PC-3 (cell line): ENCODE data around the gene DIRAS1. TPM values are rescaled to one million over a fixed set of nuclear protein-coding genes. Genes with fewer than 3 reads are reported as not detected.

Source experiments
- ATAC-seq: fragments of 200-7000 bp; cut with Tn5 transposase; 2 replicates; pipeline ENCODE4 v1.9.1; 2020; ENCODE audit warnings: mild to moderate bottlenecking, moderate library complexity
- BruUV-seq: library from RNA; stranded (reverse); fragments of 400-500 nt; replicated peaks from 2 replicates; lab custom pipeline; 2021; lab: Mats Ljungman, UMichigan
- CTCF ChIA-PET: fragments of 300-600 bp; sonication (Branson Sonifier 250); formaldehyde crosslinking; loops from one replicate; lab custom pipeline; 2022; ENCODE audit warnings: antibody characterized with exemption; lab: Charles Lee
- POLR2A ChIA-PET: fragments of 300-600 bp; sonication (Branson Sonifier 250); formaldehyde crosslinking; loops from one replicate; lab custom pipeline; 2022; ENCODE audit warnings: antibody characterized with exemption; ENCODE audit not compliant: unreplicated experiment; lab: Charles Lee
- DNase-seq: peaks from one replicate; pipeline ENCODE4 v3.0.0-alpha.2; 2015
- H2AFZ ChIP-seq: fragments of 300-600 bp; sonication (generic); 2 replicates; pipeline ENCODE4 v1.6.0; 2016; ENCODE audit warnings: antibody characterized with exemption, low read length
- H3F3A ChIP-seq: fragments of 300-600 bp; sonication (generic); one replicate; pipeline ENCODE4 v1.6.0; 2017; ENCODE audit warnings: antibody characterized with exemption, low read length, control low read depth, mild to moderate bottlenecking; ENCODE audit not compliant: unreplicated experiment
- H3K27ac ChIP-seq: fragments of 300-600 bp; sonication (generic); 2 replicates; pipeline ENCODE4 v1.5.1; 2016; ENCODE audit warnings: mild to moderate bottlenecking, low read length
- H3K27me3 ChIP-seq: fragments of 300-600 bp; sonication (generic); 2 replicates; pipeline ENCODE4 v1.6.1; 2016; ENCODE audit warnings: low read length, mixed read lengths
- H3K36me3 ChIP-seq: fragments of 300-600 bp; sonication (generic); 2 replicates; pipeline ENCODE4 v1.6.1; 2016; ENCODE audit warnings: low read depth, mixed run types, low read length, mixed read lengths
- H3K4me1 ChIP-seq: fragments of 300-600 bp; sonication (generic); 2 replicates; pipeline ENCODE4 v1.5.1; 2016; ENCODE audit warnings: low read length; ENCODE audit not compliant: insufficient read depth
- H3K4me2 ChIP-seq: fragments of 300-600 bp; sonication (generic); 2 replicates; pipeline ENCODE4 v1.6.0; 2016; ENCODE audit warnings: low read length
- H3K4me3 ChIP-seq: fragments of 300-600 bp; sonication (generic); 2 replicates; pipeline ENCODE4 v1.5.1; 2016; ENCODE audit warnings: mild to moderate bottlenecking, low read length, mixed read lengths
- H3K79me2 ChIP-seq: fragments of 300-600 bp; sonication (generic); 2 replicates; pipeline ENCODE4 v1.6.1; 2017; ENCODE audit warnings: low read length, mixed read lengths
- H3K9ac ChIP-seq: fragments of 300-600 bp; sonication (generic); 2 replicates; pipeline ENCODE4 v1.6.0; 2016; ENCODE audit warnings: mild to moderate bottlenecking, low read length
- H3K9me2 ChIP-seq: fragments of 300-600 bp; sonication (generic); replicated peaks from 2 replicates; pipeline ENCODE4 v1.6.1; 2016; ENCODE audit warnings: mixed run types, low read length, mixed read lengths
- H3K9me3 ChIP-seq: fragments of 300-600 bp; sonication (generic); 2 replicates; pipeline ENCODE4 v1.6.1; 2016; ENCODE audit warnings: low read length, mixed read lengths
- H4K20me1 ChIP-seq: fragments of 300-600 bp; sonication (generic); 2 replicates; pipeline ENCODE4 v1.6.1; 2016; ENCODE audit warnings: low read length, mixed read lengths
- EZH2 ChIP-seq: fragments of 300-600 bp; sonication (generic); IDR thresholded peaks from one replicate; pipeline ENCODE4 v1.6.1; 2017; ENCODE audit warnings: antibody characterized with exemption, mild to moderate bottlenecking, low read length; ENCODE audit not compliant: unreplicated experiment
- EZH2phosphoT487 ChIP-seq: fragments of 300-600 bp; sonication (generic); IDR thresholded peaks from 2 replicates; pipeline ENCODE4 v1.6.1; 2018; ENCODE audit warnings: mild to moderate bottlenecking, antibody characterized with exemption, low read length, borderline replicate concordance
- intact Hi-C: fragments of 100-400 bp; cut with micrococcal nuclease; formaldehyde crosslinking; loops from 2 replicates; pipeline ENCODE4 v1.9.0; 2023
- total RNA-seq: library from RNA; depleted of rRNA; stranded (reverse); fragments of >200 nt; gene quantifications from 2 replicates; pipeline ENCODE4 v1.2.3, GENCODE V29; 2014
- TF ChIP-seq, protein P1 (sequence below): fragments of 300-600 bp; sonication (generic); conservative IDR thresholded peaks from 2 replicates; pipeline ENCODE4 v1.5.1; 2017; ENCODE audit warnings: antibody characterized with exemption, low read depth, mild to moderate bottlenecking, low read length

DIRAS1 gene
- total RNA-seq, 1 experiment from 2014 or later, result 2.0 TPM

DNA sequence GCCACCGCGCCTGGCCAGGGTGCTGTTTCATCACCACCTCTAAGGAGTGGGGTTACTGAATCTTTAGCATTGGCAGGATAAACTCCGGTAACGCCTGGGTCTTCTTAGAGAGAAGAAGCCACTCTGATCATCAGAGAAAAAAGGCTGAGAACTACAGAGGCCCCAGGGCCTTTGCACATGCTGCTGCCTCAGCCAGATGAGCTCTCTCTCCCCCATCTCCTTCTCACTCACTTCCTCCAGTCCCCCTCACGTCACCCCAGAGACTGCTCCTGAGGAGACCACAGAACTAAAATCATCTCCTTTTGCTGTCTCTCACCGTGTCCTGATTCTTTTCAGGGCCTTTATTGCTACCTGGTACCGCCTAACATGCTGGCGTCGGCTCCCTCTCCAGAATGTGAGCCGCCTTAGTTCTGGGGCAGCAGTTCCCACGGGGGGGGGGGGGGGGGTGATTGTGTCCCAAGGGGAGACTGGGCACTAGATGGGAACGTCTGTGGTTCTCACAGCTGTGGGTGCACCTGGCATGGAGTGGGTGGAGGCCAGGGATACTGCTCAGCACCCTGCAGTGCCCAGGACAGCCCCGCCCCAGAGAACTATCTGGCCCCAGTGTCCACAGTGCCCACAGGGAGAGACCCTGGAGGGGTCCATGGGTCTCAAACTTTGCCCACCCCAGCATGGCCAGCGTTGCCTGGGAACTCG is 5.1 kb upstream of the DIRAS1 start:
- ATAC-seq, result no peak
- no TSS peak for BruUV-seq
- Histone ChIP-seq H3K27me3 (no peaks in the 10 kb centered on the region), H3K27ac (no peak overlapping the region), H3K36me3 (no peaks in the 10 kb centered on the region), H3K4me3 (no peak overlapping the region), H2AFZ (0 out of 2 replicates have a peak overlapping the region, but pooled peaks have one; percentile 53), H3F3A (no peaks in the 10 kb centered on the region), H3K4me1 (peaks cover 22% of the 10 kb centered on the region), H4K20me1 (no peaks in the 10 kb centered on the region), H3K9me3 (no peaks in the 10 kb centered on the region), H3K9ac (no peak overlapping the region), H3K9me2 (no peaks in the 10 kb centered on the region), H3K79me2 (no peaks in the 10 kb centered on the region), H3K4me2 (peak overlapping the region; percentile 71)
- intact Hi-C loops, result no loop called here
- no peak for DNase-seq
- TF ChIP-seq EZH2, result no peak
- TF ChIP-seq, protein P1, sequence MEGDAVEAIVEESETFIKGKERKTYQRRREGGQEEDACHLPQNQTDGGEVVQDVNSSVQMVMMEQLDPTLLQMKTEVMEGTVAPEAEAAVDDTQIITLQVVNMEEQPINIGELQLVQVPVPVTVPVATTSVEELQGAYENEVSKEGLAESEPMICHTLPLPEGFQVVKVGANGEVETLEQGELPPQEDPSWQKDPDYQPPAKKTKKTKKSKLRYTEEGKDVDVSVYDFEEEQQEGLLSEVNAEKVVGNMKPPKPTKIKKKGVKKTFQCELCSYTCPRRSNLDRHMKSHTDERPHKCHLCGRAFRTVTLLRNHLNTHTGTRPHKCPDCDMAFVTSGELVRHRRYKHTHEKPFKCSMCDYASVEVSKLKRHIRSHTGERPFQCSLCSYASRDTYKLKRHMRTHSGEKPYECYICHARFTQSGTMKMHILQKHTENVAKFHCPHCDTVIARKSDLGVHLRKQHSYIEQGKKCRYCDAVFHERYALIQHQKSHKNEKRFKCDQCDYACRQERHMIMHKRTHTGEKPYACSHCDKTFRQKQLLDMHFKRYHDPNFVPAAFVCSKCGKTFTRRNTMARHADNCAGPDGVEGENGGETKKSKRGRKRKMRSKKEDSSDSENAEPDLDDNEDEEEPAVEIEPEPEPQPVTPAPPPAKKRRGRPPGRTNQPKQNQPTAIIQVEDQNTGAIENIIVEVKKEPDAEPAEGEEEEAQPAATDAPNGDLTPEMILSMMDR, result no peak
- TF ChIP-seq EZH2phosphoT487, result no peak
- ChIA-PET POLR2A (no interaction called here), CTCF (no interaction called here)

DNA sequence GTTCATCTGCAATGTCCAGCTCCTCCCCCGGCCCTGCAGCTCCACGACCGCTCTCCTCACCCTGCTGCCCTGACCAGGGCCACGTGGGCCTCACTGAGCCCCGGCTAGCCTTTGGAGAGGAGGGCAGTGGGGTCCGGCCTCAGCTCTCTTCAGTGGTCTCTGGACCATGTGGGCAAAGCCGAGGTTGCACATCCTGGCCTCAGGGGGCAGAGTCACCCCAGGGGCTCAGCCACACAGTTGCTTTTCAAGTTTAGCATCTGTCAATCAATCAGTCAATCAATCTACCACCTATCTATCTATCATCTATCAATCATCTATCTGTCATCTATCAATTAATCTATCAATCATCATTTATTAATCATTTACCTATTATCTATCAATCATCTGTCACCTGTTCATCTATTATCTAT is 3.0 kb upstream of the DIRAS1 start:
- Histone ChIP-seq H3K4me1 (peaks cover 22% of the 10 kb centered on the region), H3F3A (no peaks in the 10 kb centered on the region), H3K36me3 (no peaks in the 10 kb centered on the region), H2AFZ (no peak overlapping the region), H3K4me3 (no peak overlapping the region), H3K79me2 (no peaks in the 10 kb centered on the region), H3K9me3 (no peaks in the 10 kb centered on the region), H3K4me2 (no peak overlapping the region), H3K27me3 (no peaks in the 10 kb centered on the region), H3K9ac (no peak overlapping the region), H3K27ac (no peak overlapping the region), H3K9me2 (no peaks in the 10 kb centered on the region), H4K20me1 (no peaks in the 10 kb centered on the region)
- intact Hi-C loops, result no loop called here
- DNase-seq (no peak), ATAC-seq (no peak)
- POLR2A ChIA-PET, result no interaction called here
- no peak for TF ChIP-seq EZH2phosphoT487
- TF ChIP-seq, protein P1, result no peak
- no peak for TF ChIP-seq EZH2
- CTCF ChIA-PET, result interaction anchor here (1.5 kb wide), 1 partner anchor 76 kb away, joined by 8 read pairs; no protein-coding TSS in a partner anchor
- no TSS peak for BruUV-seq

DNA sequence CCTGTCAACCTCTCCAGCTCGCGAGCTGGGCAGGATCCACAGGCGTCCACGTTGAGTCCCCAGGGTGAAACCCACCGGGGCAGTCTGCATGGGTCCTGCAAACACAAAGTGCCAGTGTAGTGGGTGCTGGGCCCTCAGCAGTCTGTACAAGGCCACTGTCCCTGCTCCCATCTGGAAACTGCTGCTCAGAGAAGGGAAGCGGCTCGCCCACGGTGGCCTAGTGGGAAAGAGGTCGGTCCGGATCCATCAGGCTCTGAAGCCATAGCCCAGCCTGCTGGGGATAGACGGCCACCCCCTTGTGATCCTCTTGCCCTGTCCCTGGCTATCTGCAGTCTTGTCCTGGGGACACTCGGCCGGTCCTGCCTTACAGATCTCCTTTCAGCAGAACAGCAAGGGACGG is 2.6 kb upstream of the DIRAS1 start:
- CTCF ChIA-PET, result interaction anchor here (1.5 kb wide), 1 partner anchor 75 kb away, joined by 8 read pairs; no protein-coding TSS in a partner anchor
- intact Hi-C loops, result no loop called here

More for the DNA sequence above, 2.6 kb upstream of the DIRAS1 start:
- H3K9me3 ChIP-seq, result no peaks in the 10 kb centered on the region
- no TSS peak for BruUV-seq
- peaks cover 22% of the 10 kb centered on the region for H3K4me1 ChIP-seq
- H3K79me2 ChIP-seq, result no peaks in the 10 kb centered on the region
- H3K9ac ChIP-seq, result no peak overlapping the region; the same call in 1 of the 2 replicates
- ATAC-seq, result no peak
- no peaks in the 10 kb centered on the region for H3K9me2 ChIP-seq
- no peak for DNase-seq
- no peaks in the 10 kb centered on the region for H3F3A ChIP-seq
- H3K36me3 ChIP-seq, result no peaks in the 10 kb centered on the region
- no peaks in the 10 kb centered on the region for H3K27me3 ChIP-seq
- no peak overlapping the region for H2AFZ ChIP-seq
- no peaks in the 10 kb centered on the region for H4K20me1 ChIP-seq
- no peak overlapping the region for H3K4me3 ChIP-seq
- POLR2A ChIA-PET, result interaction anchor here (0.5 kb wide), 1 partner anchor 248 kb away, joined by 18 read pairs; the partner anchor contains the start of gene GADD45B
- H3K4me2 ChIP-seq, result no peak overlapping the region
- TF ChIP-seq EZH2phosphoT487 (no peak), EZH2 (no peak)
- TF ChIP-seq, protein P1, result no peak
- H3K27ac ChIP-seq, result no peak overlapping the region
